IPS DF 4.7 (cell line): ENCODE data around the gene TANC1.

Experiments
- DNase-seq: peaks from one replicate; pipeline ENCODE4 v3.0.0-alpha.2; 2013; ENCODE audit warnings: low spot score; ENCODE audit errors: extremely low read depth

Gene TANC1

GRCh38 chr2:158962074-158962473 is 6.4 kb upstream of the TANC1 start:
- no peak for DNase-seq

- DNase-seq: no peak
Observed at GRCh38 chr2:158963071-158963470, 5.4 kb upstream of the TANC1 start.

GRCh38 chr2:158965107-158965506 is 3.3 kb upstream of the TANC1 start:
- no peak for DNase-seq

GRCh38 chr2:158965641-158966040 is 2.8 kb upstream of the TANC1 start:
- DNase-seq: no peak

- no peak for DNase-seq
Observed at GRCh38 chr2:158966312-158966711, 2.1 kb upstream of the TANC1 start.

GRCh38 chr2:158967114-158967730 is 1.2 kb upstream of the TANC1 start:
- DNase-seq: no peak

- no peak for DNase-seq
Observed at GRCh38 chr2:158967731-158968395, 577 bp upstream of the TANC1 start.

GRCh38 chr2:158969162-158969714 is 798 bp downstream of the TANC1 start:
- DNase-seq: no peak

- no peak for DNase-seq
Observed at GRCh38 chr2:158969715-158970240, 1.3 kb downstream of the TANC1 start.

GRCh38 chr2:158970241-158970751 is 1.9 kb downstream of the TANC1 start:
- DNase-seq: no peak

GRCh38 chr2:158973116-158973956 is 4.9 kb downstream of the TANC1 start:
- no peak for DNase-seq

- no peak for DNase-seq
Observed at GRCh38 chr2:158975271-158975921, 7.0 kb downstream of the TANC1 start.

GRCh38 chr2:158979772-158980171 is 11.3 kb downstream of the TANC1 start:
- DNase-seq: no peak

- no peak for DNase-seq
Observed at GRCh38 chr2:158984604-158985135, 16.2 kb downstream of the TANC1 start.

GRCh38 chr2:158988501-158988900 is 20.1 kb downstream of the TANC1 start:
- no peak for DNase-seq

- no peak for DNase-seq
Observed at GRCh38 chr2:158989165-158989564, 20.7 kb downstream of the TANC1 start.

GRCh38 chr2:158990397-158991214 is 22.2 kb downstream of the TANC1 start:
- no peak for DNase-seq

GRCh38 chr2:158993030-158993429 is 24.6 kb downstream of the TANC1 start:
- no peak for DNase-seq

GRCh38 chr2:158993721-158994587 is 25.5 kb downstream of the TANC1 start:
- DNase-seq: no peak
